ENCODE results near the gene TGIF2. TPM values are rescaled to one million over a fixed set of nuclear protein-coding genes. Genes with fewer than 3 reads are reported as not detected.

TGIF2 gene
- total and polyA plus RNA-seq, 11 donors, result 2.1 to 14.9 (median 7.9) TPM

GRCh38 chr20:36548704-36549627 lies 24.4 kb upstream of the TGIF2 start:
- H3K4me1 ChIP-seq, result peaks cover 2 to 64% (median 18%) of the 10 kb centered on the region in 12 donors
- H3K36me3 ChIP-seq, result peaks cover 0 to 56% (median 48%) of the 10 kb centered on the region in 9 donors
- intact Hi-C loops (cut with DNase I), result loop anchor here in 1 of 10 donors (10.0 kb wide), 1 partner anchor 316 kb away; a partner anchor contains a TSS
- no peak for DNase-seq
- TF ChIP-seq POLR2A (IDR thresholded peaks at IDR 0.05) (no peak), CTCF (IDR thresholded peaks at IDR 0.05) (no peak)
- H3K4me3 ChIP-seq, result no peak overlapping the region
- peak overlapping the region in 8 of 12 donors; percentile 9 to 75 (median 52) for H3K27ac ChIP-seq
- no peak for ATAC-seq
- no peaks in the 10 kb centered on the region for H3K27me3 ChIP-seq
- no peaks in the 10 kb centered on the region for H3K9me3 ChIP-seq
- 64 to 80% (median 76%) methylated on average over 18 to 23 of the region's 23 CpGs for WGBS, 4 donors

GRCh38 chr20:36549628-36549941 lies 23.8 kb upstream of the TGIF2 start:
- H3K9me3 ChIP-seq, result no peaks in the 10 kb centered on the region
- H3K36me3 ChIP-seq, result peaks cover 0 to 53% (median 48%) of the 10 kb centered on the region in 9 donors
- intact Hi-C loops (cut with DNase I), result loop anchor here in 1 of 10 donors (10.0 kb wide), 1 partner anchor 315 kb away; a partner anchor contains a TSS

GRCh38 chr20:36549942-36550789 lies 23.2 kb upstream of the TGIF2 start:
- H3K4me3 ChIP-seq, result no peak overlapping the region
- 67 to 71% (median 70%) methylated on average over 7 to 16 of the region's 16 CpGs for WGBS, 4 donors
- DNase-seq, result peak in 4 of 5 donors; percentile 41 to 65 (median 52)
- H3K9me3 ChIP-seq, result no peaks in the 10 kb centered on the region
- ATAC-seq, result peak; percentile 11 to 41 (median 36)
- no peaks in the 10 kb centered on the region for H3K27me3 ChIP-seq
- peaks cover 0 to 52% (median 6%) of the 10 kb centered on the region in 12 donors for H3K4me1 ChIP-seq
- intact Hi-C loops (cut with DNase I), result loop anchor here in 5 of 10 donors (5.0 to 10.0 kb wide), 4 partner anchors 52 to 335 kb away; partner anchors contain the start of gene NDRG3 (in 2 of the 5)
- TF ChIP-seq POLR2A (IDR thresholded peaks at IDR 0.05) (no peak), CTCF (IDR thresholded peaks at IDR 0.05) (no peak)
- H3K27ac ChIP-seq, result peak overlapping the region in 10 of 12 donors; percentile 9 to 75 (median 48)
- H3K36me3 ChIP-seq, result peaks cover 0 to 47% (median 44%) of the 10 kb centered on the region in 9 donors

More at GRCh38 chr20:36549628-36549941, 23.8 kb upstream of the TGIF2 start:
- H3K4me3 ChIP-seq, result no peak overlapping the region
- H3K4me1 ChIP-seq, result peaks cover 0 to 58% (median 12%) of the 10 kb centered on the region in 12 donors
- TF ChIP-seq CTCF (IDR thresholded peaks at IDR 0.05), result no peak
- TF ChIP-seq POLR2A (IDR thresholded peaks at IDR 0.05), result no peak
- H3K27ac ChIP-seq, result peak overlapping the region in 10 of 12 donors; percentile 9 to 75 (median 48)
- 75 to 86% (median 79%) methylated on average over 6 to 9 of the region's 9 CpGs for WGBS, 4 donors
- DNase-seq (no peak), ATAC-seq (peak in 3 of 4 donors; percentile 14 to 23 (median 16))
- H3K27me3 ChIP-seq, result no peaks in the 10 kb centered on the region

Data from heart left ventricle (tissue), 16 donors.